COLO668 (cell line): ENCODE measurements around the gene TTC21B.
"Not testable (repeated sequence)": the region's sequence is repeated elsewhere in the genome, so short reads cannot be mapped to it uniquely, and the experiment has no call there.

Source experiments
- DNase-seq: peaks from one replicate; lab custom pipeline; 2025; ENCODE audit not compliant: unreplicated experiment; lab: John Stamatoyannopoulos, UW

TTC21B gene

GRCh38 chr2:165889158-165889557 lies 64.4 kb downstream of the TTC21B start:
- DNase-seq: no peak

GRCh38 chr2:165888171-165888570 lies 65.4 kb downstream of the TTC21B start:
- DNase-seq: no peak

- no peak for DNase-seq
Measured at GRCh38 chr2:165886487-165887146, 67.0 kb downstream of the TTC21B start.

GRCh38 chr2:165877565-165878550 lies 75.7 kb downstream of the TTC21B start:
- no peak for DNase-seq

GRCh38 chr2:165876712-165877111 lies 76.9 kb downstream of the TTC21B start:
- no peak for DNase-seq

- no peak for DNase-seq
Measured at GRCh38 chr2:165876269-165876668, 77.3 kb downstream of the TTC21B start.

GRCh38 chr2:165874445-165875039 lies 79.0 kb downstream of the TTC21B start:
- no peak for DNase-seq

- no peak for DNase-seq
Measured at GRCh38 chr2:165872101-165872791, 81.3 kb downstream of the TTC21B start.

- DNase-seq: no peak
Measured at GRCh38 chr2:165871025-165871424, 82.6 kb downstream of the TTC21B start.

GRCh38 chr2:165870346-165870745 lies 83.2 kb downstream of the TTC21B start:
- DNase-seq: no peak

- DNase-seq: no peak
Measured at GRCh38 chr2:165868211-165868610, 85.4 kb downstream of the TTC21B start.

- DNase-seq: no peak
Measured at GRCh38 chr2:165864296-165864695, 89.3 kb downstream of the TTC21B start.

- no peak for DNase-seq
Measured at GRCh38 chr2:165863810-165864261, 89.7 kb downstream of the TTC21B start.

- not testable (repeated sequence) for DNase-seq
Measured at GRCh38 chr2:165861083-165861482, 92.5 kb downstream of the TTC21B start.

GRCh38 chr2:165859723-165860122 lies 93.9 kb downstream of the TTC21B start:
- not testable (repeated sequence) for DNase-seq

GRCh38 chr2:165857876-165858275 lies 95.7 kb downstream of the TTC21B start:
- no peak for DNase-seq

GRCh38 chr2:165852394-165852793 lies 101.2 kb downstream of the TTC21B start:
- DNase-seq: no peak

GRCh38 chr2:165847001-165847400 lies 106.6 kb downstream of the TTC21B start:
- no peak for DNase-seq

- DNase-seq: no peak
Measured at GRCh38 chr2:165846056-165846455, 107.5 kb downstream of the TTC21B start.

GRCh38 chr2:165844216-165844615 lies 109.4 kb downstream of the TTC21B start:
- no peak for DNase-seq

GRCh38 chr2:165843351-165843750 lies 110.2 kb downstream of the TTC21B start:
- no peak for DNase-seq
